Fibroblast of skin of scalp (primary cell): Measurements from ENCODE around the gene SMIM23. TPM values are rescaled to one million over a fixed set of nuclear protein-coding genes. Genes with fewer than 3 reads are reported as not detected.

Experiments
- DNase-seq: peaks from one replicate; pipeline ENCODE4 v3.0.0-alpha.2; 2013
- polyA plus RNA-seq, 2 experiments: library from polyadenylated mRNA; unstranded; fragments of 120-200 nt; gene quantifications; one replicate each; pipeline ENCODE4 v1.2.1, GENCODE V29; 2013; ENCODE audit not compliant: insufficient read length in 2 of 2

SMIM23 gene
- not detected for polyA plus RNA-seq (2013, experiment 1 of 2; ENCODE audit: insufficient read length)
- polyA plus RNA-seq (2013, experiment 2 of 2; ENCODE audit: insufficient read length): not detected

- DNase-seq: no peak
These were observed at the start of gene SMIM23 for GRCh38 chr5:171785517-171785916. Gene SMIM23 (plus strand): TSS chr5:171785817. CDS start chr5:171785872, 55 bp downstream.

GRCh38 chr5:171736976-171737891, 48.4 kb upstream of the SMIM23 start:
- DNase-seq: no peak

GRCh38 chr5:171738501-171738900, 47.1 kb upstream of the SMIM23 start:
- no peak for DNase-seq

GRCh38 chr5:171739271-171739670, 46.3 kb upstream of the SMIM23 start:
- no peak for DNase-seq

- DNase-seq: no peak
These were observed 42.1 kb upstream of the SMIM23 start for GRCh38 chr5:171743436-171744076.

- DNase-seq: no peak
These were observed 41.4 kb upstream of the SMIM23 start for GRCh38 chr5:171744264-171744663.

- DNase-seq: no peak
These were observed 40.7 kb upstream of the SMIM23 start for GRCh38 chr5:171744882-171745281.

- DNase-seq: no peak
These were observed 40.0 kb upstream of the SMIM23 start for GRCh38 chr5:171745602-171746001.

GRCh38 chr5:171747061-171747859, 38.4 kb upstream of the SMIM23 start:
- DNase-seq: no peak

GRCh38 chr5:171748720-171749119, 36.9 kb upstream of the SMIM23 start:
- DNase-seq: no peak

- DNase-seq: no peak
These were observed 36.3 kb upstream of the SMIM23 start for GRCh38 chr5:171749365-171749764.

- peak; percentile 13 for DNase-seq
These were observed 35.3 kb upstream of the SMIM23 start for GRCh38 chr5:171750311-171750788.

- DNase-seq: peak; percentile 43
These were observed 30.2 kb upstream of the SMIM23 start for GRCh38 chr5:171755354-171755821.

- DNase-seq: peak; percentile 89
These were observed 27.6 kb upstream of the SMIM23 start for GRCh38 chr5:171757853-171758535.

- no peak for DNase-seq
These were observed 25.8 kb upstream of the SMIM23 start for GRCh38 chr5:171759777-171760176.

- peak; percentile 14 for DNase-seq
These were observed 23.5 kb upstream of the SMIM23 start for GRCh38 chr5:171762021-171762608.

GRCh38 chr5:171762903-171763302, 22.7 kb upstream of the SMIM23 start:
- DNase-seq: no peak

GRCh38 chr5:171764265-171764664, 21.4 kb upstream of the SMIM23 start:
- DNase-seq: no peak

- no peak for DNase-seq
These were observed 18.7 kb upstream of the SMIM23 start for GRCh38 chr5:171766875-171767274.

- DNase-seq: no peak
These were observed 15.5 kb upstream of the SMIM23 start for GRCh38 chr5:171770153-171770552.

- no peak for DNase-seq
These were observed 13.8 kb upstream of the SMIM23 start for GRCh38 chr5:171771856-171772255.
